Mesenchymal stem cell (in vitro differentiated cells and primary cell): ENCODE data around the gene ALPI.

Source experiments
- DNase-seq: peaks from one replicate; pipeline ENCODE4 v3.0.0-alpha.2; 2013
- H2AFZ ChIP-seq: one replicate; pipeline ENCODE4 v1.6.1; 2013; ENCODE audit warnings: low read depth, mild to moderate bottlenecking, control low read depth, inconsistent platforms, low read length, moderate library complexity
- H2AK5ac ChIP-seq: 2 replicates; pipeline ENCODE4 v1.6.1; 2013; ENCODE audit warnings: low read length, moderate library complexity, mild to moderate bottlenecking, inconsistent platforms; ENCODE audit not compliant: severe bottlenecking
- H2BK120ac ChIP-seq: one replicate; pipeline ENCODE4 v1.6.1; 2013; ENCODE audit warnings: low read depth, mild to moderate bottlenecking, inconsistent platforms, low read length, moderate library complexity
- H2BK12ac ChIP-seq, 2 experiments: one replicate each; pipeline ENCODE4 v1.6.1; 2013; ENCODE audit warnings: inconsistent platforms in 2 of 2, low read length in 2 of 2, mild to moderate bottlenecking in 2 of 2, moderate library complexity in 2 of 2, control low read depth in 1 of 2
- H2BK15ac ChIP-seq: one replicate; pipeline ENCODE4 v1.6.1; 2013; ENCODE audit warnings: mild to moderate bottlenecking, low read depth, inconsistent platforms; ENCODE audit not compliant: poor library complexity, severe bottlenecking
- H2BK5ac ChIP-seq: 2 replicates; pipeline ENCODE4 v1.6.1; 2013; ENCODE audit warnings: low read depth, mild to moderate bottlenecking, low read length, control low read depth, inconsistent platforms; ENCODE audit not compliant: poor library complexity, severe bottlenecking
- H3K14ac ChIP-seq, 2 experiments: one replicate each; pipeline ENCODE4 v1.6.1; 2013; ENCODE audit warnings: inconsistent platforms in 2 of 2, low read length in 2 of 2, control low read depth in 1 of 2, mild to moderate bottlenecking in 1 of 2, moderate library complexity in 1 of 2
- H3K18ac ChIP-seq, 2 experiments: one replicate each; pipeline ENCODE4 v1.6.1; 2013; ENCODE audit warnings: inconsistent platforms in 2 of 2, low read length in 2 of 2, control low read depth in 1 of 2, low read depth in 1 of 2, mild to moderate bottlenecking in 1 of 2
- H3K23ac ChIP-seq, 2 experiments: one replicate each; pipeline ENCODE4 v1.6.1; 2013; ENCODE audit warnings: inconsistent platforms in 2 of 2, low read length in 2 of 2, mild to moderate bottlenecking in 2 of 2, moderate library complexity in 2 of 2, control low read depth in 1 of 2
- H3K27ac ChIP-seq: 2 replicates; pipeline ENCODE4 v1.5.1; 2013; ENCODE audit warnings: mild to moderate bottlenecking, moderate library complexity, low read length, control low read depth, inconsistent platforms; ENCODE audit not compliant: poor library complexity, severe bottlenecking
- H3K27me3 ChIP-seq, 2 experiments: 2 replicates each; pipeline versions ENCODE4 v1.6.1 to v1.7.0; 2013; ENCODE audit warnings: low read length in 2 of 2, mild to moderate bottlenecking in 2 of 2, moderate library complexity in 2 of 2, control low read depth in 1 of 2, inconsistent platforms in 1 of 2; ENCODE audit not compliant: control insufficient read depth in 1 of 2, insufficient read depth in 1 of 2
- H3K36me3 ChIP-seq, 2 experiments: 2 replicates each; pipeline versions ENCODE4 v1.6.1 to v1.7.0; 2013; ENCODE audit warnings: low read length in 2 of 2, control low read depth in 1 of 2, inconsistent platforms in 1 of 2, low read depth in 1 of 2, mild to moderate bottlenecking in 1 of 2; ENCODE audit not compliant: insufficient read depth in 2 of 2, control insufficient read depth in 1 of 2
- H3K4ac ChIP-seq, 2 experiments: one replicate each; pipeline ENCODE4 v1.6.1; 2013; ENCODE audit warnings: inconsistent platforms in 2 of 2, low read length in 2 of 2, mild to moderate bottlenecking in 2 of 2, moderate library complexity in 2 of 2, control low read depth in 1 of 2, low read depth in 1 of 2
- H3K4me1 ChIP-seq: 2 replicates; pipeline ENCODE4 v1.6.1; 2013; ENCODE audit warnings: low read depth, low read length, control low read depth; ENCODE audit not compliant: control insufficient read depth, insufficient read depth
- H3K4me2 ChIP-seq: 2 replicates; pipeline ENCODE4 v1.6.1; 2013; ENCODE audit warnings: low read length, mild to moderate bottlenecking, inconsistent platforms; ENCODE audit not compliant: poor library complexity, severe bottlenecking
- H3K4me3 ChIP-seq, 2 experiments: 2 replicates each; pipeline versions ENCODE4 v1.5.1 to v1.7.0; 2013; ENCODE audit warnings: low read length in 2 of 2, mild to moderate bottlenecking in 2 of 2, control low read depth in 1 of 2, low read depth in 1 of 2; ENCODE audit not compliant: insufficient read depth in 1 of 2
- H3K79me1 ChIP-seq: replicated peaks from 2 replicates; pipeline ENCODE4 v1.6.1; 2013; ENCODE audit warnings: mild to moderate bottlenecking, control low read depth, low read length, inconsistent platforms; ENCODE audit not compliant: poor library complexity, severe bottlenecking
- H3K9ac ChIP-seq: 2 replicates; pipeline ENCODE4 v1.7.0; 2013; ENCODE audit warnings: mild to moderate bottlenecking, low read length, moderate library complexity
- H3K9me3 ChIP-seq: 2 replicates; pipeline ENCODE4 v1.7.0; 2013; ENCODE audit warnings: mild to moderate bottlenecking, low read length; ENCODE audit not compliant: control insufficient read depth
- H4K8ac ChIP-seq: one replicate; pipeline ENCODE4 v1.6.1; 2013; ENCODE audit warnings: inconsistent platforms, mild to moderate bottlenecking, low read length, moderate library complexity
- H4K91ac ChIP-seq: one replicate; pipeline ENCODE4 v1.6.1; 2013; ENCODE audit warnings: mild to moderate bottlenecking, low read length, inconsistent platforms
- WGBS: methylation state at CpG from one replicate; pipeline ENCODE4 v1.1.7; 2013; ENCODE audit warnings: mixed read lengths; 5-methylcytosine and 5-hydroxymethylcytosine counted together

The ALPI gene

DNA sequence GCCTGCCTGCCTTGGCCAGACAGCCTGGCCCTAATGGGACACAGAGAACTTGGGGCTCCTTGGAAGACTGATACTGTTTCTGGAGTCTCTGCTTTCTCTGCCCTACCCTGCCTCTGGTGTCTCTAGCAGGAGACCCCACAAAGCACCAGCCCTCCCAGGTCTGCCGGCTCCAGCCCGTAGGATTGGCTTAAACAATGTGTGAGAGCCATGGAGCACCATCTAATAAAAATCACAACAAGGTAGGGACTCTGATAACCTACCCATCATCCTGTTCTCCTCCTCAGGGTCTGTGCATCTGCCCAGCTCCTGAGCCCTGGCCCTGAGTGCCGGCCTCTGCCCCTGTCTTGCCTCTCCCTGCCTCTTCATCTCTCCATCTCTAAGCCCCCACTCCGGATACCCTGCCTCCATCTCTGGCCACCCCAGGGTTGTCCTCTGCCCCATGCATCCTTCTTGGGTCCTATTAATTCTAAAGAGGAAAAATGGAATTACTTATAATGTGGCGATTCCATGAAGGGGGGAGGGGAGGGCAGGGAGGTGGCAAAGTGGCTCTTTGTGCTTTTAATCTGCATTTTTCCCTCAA, 32.9 kb downstream of the ALPI start:
- Histone ChIP-seq H2BK12ac (no peak overlapping the region), H2BK15ac (no peak overlapping the region), H3K27ac (no peak overlapping the region), H3K18ac (no peak overlapping the region), H3K4ac (no peak overlapping the region), H3K9me3 (no peaks in the 10 kb centered on the region), H4K91ac (no peak overlapping the region), H3K9ac (no peak overlapping the region), H2BK5ac (no peak overlapping the region), H2AK5ac (no peak overlapping the region), H3K27me3 (peaks cover 81 to 88% of the 10 kb centered on the region in 2 experiments), H2AFZ (no peak overlapping the region), H3K4me2 (no peak overlapping the region), H3K4me3 (no peak overlapping the region), H3K79me1 (no peaks in the 10 kb centered on the region), H4K8ac (no peak overlapping the region), H2BK120ac (no peak overlapping the region), H3K23ac (no peak overlapping the region), H3K14ac (no peak overlapping the region), H3K4me1 (peaks cover 14% of the 10 kb centered on the region), H3K36me3 (no peaks in the 10 kb centered on the region)
- 79% methylated on average over 4 of the region's 5 CpGs for WGBS
- DNase-seq = no peak

DNA sequence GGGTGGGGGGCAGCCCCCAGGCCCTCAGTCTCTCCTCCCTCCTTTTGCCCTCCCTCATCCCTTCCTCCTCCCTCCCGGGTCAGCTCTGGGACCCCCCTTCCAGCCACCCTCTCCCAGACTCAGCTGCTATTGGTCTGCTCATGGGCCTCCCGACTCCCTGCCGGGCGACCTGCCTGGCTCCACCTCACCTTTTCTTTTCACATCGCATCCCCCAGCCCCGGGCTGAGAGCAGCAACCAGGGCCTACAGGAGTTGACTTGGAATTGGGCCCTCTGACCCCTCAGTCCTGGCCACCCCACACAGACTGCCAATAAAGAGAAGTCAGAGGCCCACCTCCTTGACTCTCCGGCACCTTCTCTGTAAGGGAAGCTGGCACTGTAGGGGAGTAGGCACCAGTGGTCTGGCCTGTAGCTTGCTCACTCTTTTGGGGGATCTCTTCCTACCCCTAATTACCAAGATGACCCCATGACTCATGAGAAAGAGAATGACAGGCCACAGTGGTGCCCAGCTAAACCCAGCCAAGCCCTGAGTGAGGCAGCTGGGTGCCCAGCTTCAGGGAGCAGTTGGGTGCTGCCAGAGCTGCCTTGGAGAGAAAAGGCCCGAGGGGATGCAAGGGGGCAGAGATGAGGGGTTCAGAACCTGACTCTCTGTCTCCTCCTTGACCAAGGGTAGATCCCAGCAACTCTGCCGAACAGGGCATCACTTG, 33.7 kb downstream of the ALPI start:
- H3K9me3 ChIP-seq = no peaks in the 10 kb centered on the region
- H2BK5ac ChIP-seq = no peak overlapping the region
- no peak overlapping the region for H2BK12ac ChIP-seq
- DNase-seq = no peak
- H2BK120ac ChIP-seq = no peak overlapping the region
- H3K79me1 ChIP-seq = no peaks in the 10 kb centered on the region
- no peak overlapping the region for H3K23ac ChIP-seq
- no peak overlapping the region for H2AK5ac ChIP-seq
- WGBS = 64% methylated on average over 9 of the region's 9 CpGs
- no peaks in the 10 kb centered on the region for H3K36me3 ChIP-seq
- peaks cover 14% of the 10 kb centered on the region for H3K4me1 ChIP-seq
- H4K91ac ChIP-seq = no peak overlapping the region
- peaks cover 81 to 85% of the 10 kb centered on the region in 2 experiments for H3K27me3 ChIP-seq
- no peak overlapping the region for H3K4ac ChIP-seq
- H3K9ac ChIP-seq = no peak overlapping the region
- H3K14ac ChIP-seq = no peak overlapping the region
- no peak overlapping the region for H4K8ac ChIP-seq
- H3K27ac ChIP-seq = no peak overlapping the region
- no peak overlapping the region for H3K18ac ChIP-seq
- H3K4me2 ChIP-seq = no peak overlapping the region
- no peak overlapping the region for H3K4me3 ChIP-seq
- no peak overlapping the region for H2BK15ac ChIP-seq
- H2AFZ ChIP-seq = no peak overlapping the region

DNA sequence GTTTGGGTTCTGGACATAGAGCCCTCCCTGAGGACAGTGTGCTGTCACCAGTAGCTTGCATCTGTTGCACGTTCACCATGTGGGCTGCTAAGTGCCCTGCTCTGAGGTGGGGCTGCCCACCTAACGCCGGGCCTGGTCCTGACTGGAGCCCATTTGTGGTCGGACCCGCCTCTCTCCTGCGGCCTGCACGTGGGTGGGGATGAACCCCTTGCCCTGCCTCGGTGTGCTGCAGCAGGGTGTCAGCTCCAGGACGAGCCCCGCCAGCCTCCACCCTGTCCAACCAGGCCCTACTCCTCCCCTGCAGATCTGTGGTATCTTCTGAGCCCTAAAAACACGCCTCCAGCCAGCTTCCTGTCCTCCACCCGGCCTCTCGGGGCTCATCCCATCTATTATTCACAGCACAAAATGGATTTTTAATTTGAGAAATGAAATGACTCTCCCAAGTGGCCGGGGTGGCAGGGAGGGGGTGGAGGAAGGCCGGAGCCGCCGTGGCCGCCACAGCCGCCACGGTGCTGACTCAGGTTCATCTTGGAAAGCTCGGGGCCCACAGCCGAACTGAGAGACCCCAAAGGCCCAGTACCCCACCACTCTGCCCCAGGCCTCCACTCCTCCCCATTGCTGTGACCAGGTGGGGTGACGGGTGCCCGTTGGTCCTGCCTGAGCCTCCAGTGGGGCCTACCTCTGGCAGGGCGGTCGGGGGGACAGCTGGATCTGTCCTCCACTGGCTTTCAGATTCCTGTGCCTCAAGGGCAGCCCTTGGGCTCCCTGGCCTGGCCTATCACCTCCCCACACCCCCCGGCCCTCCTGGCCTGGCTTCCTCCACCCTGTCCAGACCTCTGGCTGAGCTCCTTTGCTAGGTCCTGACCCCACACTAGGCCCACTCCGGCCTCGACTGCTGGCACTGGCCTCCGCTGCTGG, 34.5 kb downstream of the ALPI start:
- no peaks in the 10 kb centered on the region for H3K36me3 ChIP-seq

More for the DNA sequence above, 34.5 kb downstream of the ALPI start:
- Histone ChIP-seq H3K4me1 (peaks cover 14% of the 10 kb centered on the region), H3K27me3 (peaks cover 80% of the 10 kb centered on the region in 2 experiments), H3K4me2 (no peak overlapping the region), H3K14ac (peak overlapping the region in 1 of 2 experiments; percentile 61), H3K18ac (no peak overlapping the region), H4K8ac (no peak overlapping the region), H3K4ac (no peak overlapping the region), H3K9ac (no peak overlapping the region), H3K79me1 (no peaks in the 10 kb centered on the region), H2BK120ac (no peak overlapping the region), H3K4me3 (no peak overlapping the region), H3K9me3 (no peaks in the 10 kb centered on the region), H3K23ac (no peak overlapping the region), H4K91ac (no peak overlapping the region), H2BK5ac (no peak overlapping the region), H2AFZ (no peak overlapping the region), H2BK12ac (no peak overlapping the region), H3K27ac (no peak overlapping the region), H2BK15ac (no peak overlapping the region), H2AK5ac (no peak overlapping the region)
- 87% methylated on average over 24 of the region's 30 CpGs for WGBS
- no peak for DNase-seq
